SK-N-SH (cell line): Measurements from ENCODE around the gene MST1. TPM values are rescaled to one million over a fixed set of nuclear protein-coding genes. Genes with fewer than 3 reads are reported as not detected.

Experiments
- CTCF ChIA-PET: fragments of 300-600, 350-600 bp; formaldehyde crosslinking; extraction: SDS; loops from one replicate; lab custom pipeline; 2021; lab: Yijun Ruan, JAX
- POLR2A ChIA-PET: fragments of 350-600 bp; sonication (Branson Sonifier 250); formaldehyde crosslinking; extraction: SDS; loops from one replicate; lab custom pipeline; 2020; ENCODE audit warnings: antibody characterized with exemption, inconsistent platforms; lab: Yijun Ruan, JAX
- DNase-seq: peaks from one replicate; pipeline ENCODE4 v3.0.0; 2012
- H2AFZ ChIP-seq: fragments of 200-600 bp; sonication (generic); 2 replicates; pipeline ENCODE4 v1.8.1; 2016; ENCODE audit warnings: antibody characterized with exemption, mild to moderate bottlenecking, low read depth
- H3F3A ChIP-seq: fragments of 200-600 bp; sonication (generic); replicated peaks from 2 replicates; pipeline ENCODE3; 2016; ENCODE audit warnings: antibody characterized with exemption, mild to moderate bottlenecking; ENCODE audit not compliant: insufficient read depth
- H3K27ac ChIP-seq, 2 experiments: fragments of 200-500 bp in 1 of 2; fragments of 200-600 bp in 1 of 2; sonication (Bioruptor generic) in 1 of 2; sonication (generic), shearing (Covaris generic) in 1 of 2; 2 replicates each; pipeline versions ENCODE4 v1.5.1 to v1.6.1; 2014 to 2016; ENCODE audit warnings: low read depth in 2 of 2, inconsistent platforms in 1 of 2, low read length in 1 of 2, mild to moderate bottlenecking in 1 of 2, mixed read lengths in 1 of 2
- H3K27me3 ChIP-seq: fragments of 200-600 bp; sonication (generic), shearing (Covaris generic); 2 replicates; pipeline ENCODE4 v1.6.1; 2016; ENCODE audit warnings: mixed run types; ENCODE audit not compliant: insufficient read depth
- H3K36me3 ChIP-seq, 2 experiments: fragments of 200-500 bp in 1 of 2; fragments of 200-600 bp in 1 of 2; sonication (Bioruptor generic) in 1 of 2; sonication (generic) in 1 of 2; replicated peaks in 1 of 2; 2 replicates each; pipeline versions ENCODE3 to v1.5.1; 2014 to 2016; ENCODE audit warnings: low read length in 1 of 2, mild to moderate bottlenecking in 1 of 2; ENCODE audit not compliant: insufficient read depth in 2 of 2, control insufficient read depth in 1 of 2
- H3K4me1 ChIP-seq, 2 experiments: fragments of 200-500 bp in 1 of 2; fragments of 200-600 bp in 1 of 2; sonication (Bioruptor generic) in 1 of 2; sonication (generic), shearing (Covaris generic) in 1 of 2; 2 replicates each; pipeline versions ENCODE4 v1.5.1 to v1.6.1; 2014 to 2016; ENCODE audit warnings: low read depth in 1 of 2, low read length in 1 of 2, mixed run types in 1 of 2; ENCODE audit not compliant: insufficient read depth in 2 of 2, control insufficient read depth in 1 of 2
- H3K4me2 ChIP-seq: fragments of 200-600 bp; sonication (generic), shearing (Covaris generic); 2 replicates; pipeline ENCODE4 v1.6.1; 2017; ENCODE audit warnings: mixed run types
- H3K4me3 ChIP-seq, 2 experiments: fragments of 200-500 bp in 1 of 2; fragments of 200-600 bp in 1 of 2; sonication (Bioruptor generic) in 1 of 2; sonication (generic), shearing (Covaris generic) in 1 of 2; 2 replicates each; pipeline versions ENCODE4 v1.5.1 to v1.8.1; 2014 to 2016; ENCODE audit warnings: low read depth in 2 of 2, inconsistent platforms in 1 of 2, low read length in 1 of 2, mild to moderate bottlenecking in 1 of 2, mixed read lengths in 1 of 2, moderate library complexity in 1 of 2
- H3K79me2 ChIP-seq: fragments of 200-600 bp; sonication (generic); 2 replicates; pipeline ENCODE4 v1.8.1; 2017; ENCODE audit warnings: mild to moderate bottlenecking; ENCODE audit not compliant: insufficient read depth
- H3K9ac ChIP-seq: fragments of 200-600 bp; sonication (generic); 2 replicates; pipeline ENCODE4 v1.6.1; 2017; ENCODE audit warnings: mixed run types
- H3K9me2 ChIP-seq: fragments of 200-600 bp; sonication (generic); 2 replicates; pipeline ENCODE4 v1.6.1; 2017; ENCODE audit warnings: mixed run types
- H3K9me3 ChIP-seq: fragments of 200-600 bp; sonication (generic); 2 replicates; pipeline ENCODE4 v1.6.1; 2017; ENCODE audit warnings: mixed run types, mild to moderate bottlenecking, moderate library complexity
- H4K20me1 ChIP-seq: fragments of 200-600 bp; sonication (generic); 2 replicates; pipeline ENCODE4 v1.6.1; 2017; ENCODE audit warnings: mild to moderate bottlenecking, mixed run types; ENCODE audit not compliant: insufficient read depth
- ELF1 ChIP-seq: IDR thresholded peaks from 2 replicates; pipeline ENCODE4 v1.4.0; 2012
- FOSL2 ChIP-seq: IDR thresholded peaks from 2 replicates; pipeline ENCODE4 v1.4.0; 2012; ENCODE audit warnings: low read depth, mild to moderate bottlenecking, moderate library complexity, borderline replicate concordance
- GABPA ChIP-seq: IDR thresholded peaks from 2 replicates; pipeline ENCODE4 v1.4.0; 2012; ENCODE audit warnings: low read depth, mild to moderate bottlenecking
- MEF2A ChIP-seq: IDR thresholded peaks from 2 replicates; pipeline ENCODE4 v1.4.0; 2012; ENCODE audit warnings: low read depth, borderline replicate concordance
- NRF1 ChIP-seq: IDR thresholded peaks from 2 replicates; pipeline ENCODE4 v1.6.1; 2012; ENCODE audit warnings: low read depth, mild to moderate bottlenecking, low read length
- POLR2AphosphoS5 ChIP-seq: IDR thresholded peaks from 2 replicates; pipeline ENCODE4 v1.6.1; 2012; ENCODE audit warnings: low read depth, low read length
- SMC3 ChIP-seq: IDR thresholded peaks from 2 replicates; pipeline ENCODE4 v1.6.1; 2012; ENCODE audit warnings: low read depth, low read length, improper control_type of control experiment
- USF2 ChIP-seq: fragments of 150-350 bp; IDR thresholded peaks from 2 replicates; pipeline ENCODE4 v1.6.1; 2017; ENCODE audit warnings: antibody characterized with exemption, low read length, low read depth, borderline replicate concordance
- WGBS: methylation state at CpG from one replicate; pipeline ENCODE4 v1.1.6; 2017; ENCODE audit warnings: low lambda C conversion rate; 5-methylcytosine and 5-hydroxymethylcytosine counted together
- polyA plus RNA-seq, 3 experiments: library from polyadenylated mRNA; depleted of rRNA; stranded (reverse); fragments of >200 nt; gene quantifications; 2 replicates each; pipeline ENCODE4 v1.2.3, GENCODE V29; 2012
- TF ChIP-seq, protein P1 (sequence below): IDR thresholded peaks from 2 replicates; pipeline ENCODE4; 2012

MST1 gene
- polyA plus RNA-seq, 1 of the 3 experiments (the other 2 are of a cell fraction), result 35.1 TPM

GRCh38 chr3:49644684-49645083 lies 44.6 kb downstream of the MST1 start:
- Histone ChIP-seq H3K4me1 (peaks cover 0 to 9% of the 10 kb centered on the region in 2 experiments; a peak in 1 of 4 replicates), H3K9ac (no peak overlapping the region), H3K4me2 (no peak overlapping the region), H3K36me3 (no peaks in the 10 kb centered on the region), H3K27me3 (no peaks in the 10 kb centered on the region), H3K9me3 (no peaks in the 10 kb centered on the region), H3F3A (no peaks in the 10 kb centered on the region), H2AFZ (no peak overlapping the region), H3K27ac (no peak overlapping the region), H3K9me2 (no peaks in the 10 kb centered on the region), H3K4me3 (no peak overlapping the region), H3K79me2 (no peaks in the 10 kb centered on the region), H4K20me1 (no peaks in the 10 kb centered on the region)
- TF ChIP-seq NRF1 (no peak), USF2 (no peak), MEF2A (no peak), FOSL2 (no peak)
- ChIA-PET CTCF (interaction anchor here (1.9 to 3.3 kb wide), 2 partner anchors 27 to 105 kb away, joined by 8 to 13 read pairs; no protein-coding TSS in a partner anchor), POLR2A (no interaction called here)
- no peak for DNase-seq
- WGBS, result 50% methylated on average over 8 of the region's 8 CpGs

DNA sequence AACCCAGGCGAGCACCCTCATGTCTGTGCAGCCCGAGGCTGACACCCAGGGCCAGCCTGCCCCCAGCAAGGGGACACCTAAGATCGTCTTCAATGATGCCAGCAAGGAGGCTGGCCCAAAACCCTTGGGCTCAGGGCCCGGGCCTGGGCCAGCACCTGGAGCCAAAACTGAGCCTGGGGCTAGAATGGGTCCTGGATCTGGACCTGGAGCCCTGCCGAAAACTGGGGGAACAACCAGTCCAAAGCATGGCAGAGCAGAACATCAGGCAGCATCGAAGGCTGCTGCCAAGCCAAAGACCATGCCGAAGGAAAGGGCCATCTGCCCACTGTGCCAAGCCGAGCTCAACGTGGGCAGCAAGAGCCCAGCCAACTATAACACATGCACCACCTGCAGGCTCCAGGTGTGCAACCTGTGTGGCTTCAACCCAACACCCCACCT lies 46.5 kb downstream of the MST1 start:
- POLR2A ChIA-PET, result no interaction called here
- Histone ChIP-seq H3K79me2 (no peaks in the 10 kb centered on the region), H3K9ac (no peak overlapping the region), H3K9me3 (no peaks in the 10 kb centered on the region), H2AFZ (no peak overlapping the region), H3K4me2 (no peak overlapping the region), H3F3A (no peaks in the 10 kb centered on the region), H3K9me2 (no peaks in the 10 kb centered on the region), H3K27ac (no peak overlapping the region), H3K36me3 (no peaks in the 10 kb centered on the region), H3K27me3 (no peaks in the 10 kb centered on the region), H3K4me3 (no peak overlapping the region), H4K20me1 (no peaks in the 10 kb centered on the region), H3K4me1 (no peaks in the 10 kb centered on the region; a peak in 1 of 4 replicates)
- 40% methylated on average over 3 of the region's 9 CpGs for WGBS
- no peak for DNase-seq
- CTCF ChIA-PET, result interaction anchor here (0.8 to 3.3 kb wide), 4 partner anchors 24 to 103 kb away, joined by 3 to 13 read pairs (median 5); partner anchors contain the start of gene BSN
- TF ChIP-seq, protein P1, sequence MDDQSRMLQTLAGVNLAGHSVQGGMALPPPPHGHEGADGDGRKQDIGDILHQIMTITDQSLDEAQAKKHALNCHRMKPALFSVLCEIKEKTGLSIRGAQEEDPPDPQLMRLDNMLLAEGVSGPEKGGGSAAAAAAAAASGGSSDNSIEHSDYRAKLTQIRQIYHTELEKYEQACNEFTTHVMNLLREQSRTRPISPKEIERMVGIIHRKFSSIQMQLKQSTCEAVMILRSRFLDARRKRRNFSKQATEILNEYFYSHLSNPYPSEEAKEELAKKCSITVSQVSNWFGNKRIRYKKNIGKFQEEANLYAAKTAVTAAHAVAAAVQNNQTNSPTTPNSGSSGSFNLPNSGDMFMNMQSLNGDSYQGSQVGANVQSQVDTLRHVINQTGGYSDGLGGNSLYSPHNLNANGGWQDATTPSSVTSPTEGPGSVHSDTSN, result no peak
- no peak for TF ChIP-seq SMC3
- no peak for TF ChIP-seq GABPA
- TF ChIP-seq ELF1, result no peak
- TF ChIP-seq NRF1, result no peak
- no peak for TF ChIP-seq POLR2AphosphoS5
